GM13976 (cell line): ENCODE measurements around the gene SERAC1.

ENCODE experiments used
- DNase-seq: peaks from one replicate; pipeline ENCODE4 v3.0.0; 2012; ENCODE audit warnings: low spot score
- in situ Hi-C: fragments of 300-500 bp; cut with MboI; formaldehyde crosslinking; loops from one replicate; pipeline ENCODE4 v1.12.0; 2022; ENCODE audit warnings: low sequenced_read_pairs, mixed read lengths, inconsistent platforms; ENCODE audit not compliant: unreplicated experiment
- TF ChIP-seq, protein P1 (sequence below): IDR thresholded peaks from 2 replicates; pipeline ENCODE4 v1.5.1; 2012; ENCODE audit warnings: borderline replicate concordance, mild to moderate bottlenecking; ENCODE audit not compliant: insufficient read depth; ENCODE audit errors: extremely low read depth, missing control alignments, control extremely low read depth

SERAC1 gene

DNA sequence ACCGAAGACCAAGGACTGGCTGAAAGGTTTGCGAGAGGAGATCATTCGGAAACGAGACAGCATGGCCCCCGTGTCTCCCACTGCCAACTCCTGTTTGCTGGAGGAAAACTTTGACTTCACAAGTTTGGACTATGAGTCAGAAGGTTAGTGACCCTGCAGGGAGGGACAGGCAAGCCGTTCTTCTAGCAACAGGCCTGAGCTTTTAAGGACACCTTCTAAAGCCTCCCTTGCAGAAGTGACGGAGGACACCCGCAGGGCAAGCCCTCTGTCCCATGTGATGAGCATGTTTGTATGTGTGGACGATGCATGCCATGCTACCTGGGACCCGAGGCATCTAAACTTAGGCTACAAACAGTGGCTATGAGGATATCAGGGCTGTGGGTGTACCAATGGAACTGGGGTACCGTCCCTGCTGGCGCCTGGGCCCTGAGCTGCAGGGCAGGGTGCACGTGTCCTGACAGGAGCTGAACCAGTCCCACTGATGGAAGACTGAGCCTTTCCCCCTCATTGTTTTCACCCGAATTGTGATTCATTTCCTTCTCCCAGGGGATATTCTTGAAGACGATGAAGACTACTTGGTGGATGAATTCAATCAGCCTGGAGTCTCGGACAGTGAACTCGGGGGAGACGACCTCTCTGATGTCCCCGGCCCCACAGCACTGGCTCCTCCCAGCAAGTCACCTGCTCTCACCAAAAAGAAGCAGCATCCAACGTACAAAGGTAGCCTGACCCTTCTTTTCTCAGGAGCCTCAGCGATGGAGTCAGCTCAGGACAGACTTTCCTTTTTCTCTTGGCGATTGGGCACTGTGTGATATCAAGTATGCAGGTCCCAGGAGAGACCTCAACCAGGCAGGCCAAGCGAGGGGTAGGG, 84.4 kb downstream of the SERAC1 start:
- in situ Hi-C loops: no loop called here
- TF ChIP-seq, protein P1, sequence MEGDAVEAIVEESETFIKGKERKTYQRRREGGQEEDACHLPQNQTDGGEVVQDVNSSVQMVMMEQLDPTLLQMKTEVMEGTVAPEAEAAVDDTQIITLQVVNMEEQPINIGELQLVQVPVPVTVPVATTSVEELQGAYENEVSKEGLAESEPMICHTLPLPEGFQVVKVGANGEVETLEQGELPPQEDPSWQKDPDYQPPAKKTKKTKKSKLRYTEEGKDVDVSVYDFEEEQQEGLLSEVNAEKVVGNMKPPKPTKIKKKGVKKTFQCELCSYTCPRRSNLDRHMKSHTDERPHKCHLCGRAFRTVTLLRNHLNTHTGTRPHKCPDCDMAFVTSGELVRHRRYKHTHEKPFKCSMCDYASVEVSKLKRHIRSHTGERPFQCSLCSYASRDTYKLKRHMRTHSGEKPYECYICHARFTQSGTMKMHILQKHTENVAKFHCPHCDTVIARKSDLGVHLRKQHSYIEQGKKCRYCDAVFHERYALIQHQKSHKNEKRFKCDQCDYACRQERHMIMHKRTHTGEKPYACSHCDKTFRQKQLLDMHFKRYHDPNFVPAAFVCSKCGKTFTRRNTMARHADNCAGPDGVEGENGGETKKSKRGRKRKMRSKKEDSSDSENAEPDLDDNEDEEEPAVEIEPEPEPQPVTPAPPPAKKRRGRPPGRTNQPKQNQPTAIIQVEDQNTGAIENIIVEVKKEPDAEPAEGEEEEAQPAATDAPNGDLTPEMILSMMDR: no peak
- DNase-seq: peak; percentile 11

DNA sequence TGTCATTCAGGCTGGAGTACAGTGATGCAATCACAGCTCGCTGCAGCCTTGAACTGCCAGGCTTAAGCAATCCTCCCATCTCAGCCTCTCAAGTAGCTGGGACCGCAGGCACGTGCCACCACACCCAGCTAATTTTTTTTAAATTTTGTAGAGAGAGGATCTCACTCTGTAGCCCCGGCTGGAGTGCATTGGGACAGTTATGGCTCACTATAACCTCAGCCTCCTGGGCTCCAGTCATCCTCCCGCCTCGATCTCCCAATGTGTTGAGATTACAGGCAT, 86.5 kb downstream of the SERAC1 start:
- TF ChIP-seq, protein P1: no peak
- no peak for DNase-seq
- in situ Hi-C loops: no loop called here

DNA sequence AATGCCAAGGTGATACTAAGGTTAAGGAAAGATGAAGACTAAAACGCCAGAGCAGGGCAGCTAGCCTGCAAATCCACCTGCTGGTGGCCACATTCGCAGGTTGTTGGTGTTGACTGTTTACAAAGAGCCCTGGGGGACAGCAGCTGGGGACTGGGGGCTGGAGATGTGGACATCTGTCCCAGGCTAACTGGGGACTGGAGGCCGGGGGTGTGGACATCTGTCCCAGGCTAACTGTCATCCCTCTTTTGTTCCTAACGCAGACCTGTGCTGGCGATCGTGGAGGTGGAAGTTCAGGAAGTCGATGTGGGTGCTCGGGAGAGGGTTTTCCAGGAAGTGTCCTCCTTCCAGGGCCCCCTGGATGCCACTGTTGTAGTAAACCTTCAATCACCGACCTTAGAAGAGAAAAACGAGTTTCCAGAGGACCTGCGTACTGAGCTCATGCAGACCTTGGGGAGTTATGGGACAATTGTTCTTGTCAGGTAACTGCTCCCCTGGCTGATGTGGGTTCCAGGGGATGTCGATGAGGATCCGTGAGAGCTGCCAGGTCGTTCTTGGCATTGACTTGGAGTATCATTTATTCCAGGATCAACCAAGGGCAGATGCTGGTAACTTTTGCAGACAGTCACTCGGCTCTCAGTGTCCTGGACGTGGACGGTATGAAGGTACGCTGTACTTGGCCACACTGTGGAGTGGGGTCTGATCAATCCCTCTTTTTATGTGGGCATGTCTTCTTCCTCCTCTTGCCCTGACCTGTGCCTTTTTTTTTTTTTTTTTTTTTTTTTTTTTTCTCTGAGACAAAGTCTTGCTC, 87.0 kb downstream of the SERAC1 start:
- in situ Hi-C loops: no loop called here
- TF ChIP-seq, protein P1: no peak
- DNase-seq: peak; percentile 5

DNA sequence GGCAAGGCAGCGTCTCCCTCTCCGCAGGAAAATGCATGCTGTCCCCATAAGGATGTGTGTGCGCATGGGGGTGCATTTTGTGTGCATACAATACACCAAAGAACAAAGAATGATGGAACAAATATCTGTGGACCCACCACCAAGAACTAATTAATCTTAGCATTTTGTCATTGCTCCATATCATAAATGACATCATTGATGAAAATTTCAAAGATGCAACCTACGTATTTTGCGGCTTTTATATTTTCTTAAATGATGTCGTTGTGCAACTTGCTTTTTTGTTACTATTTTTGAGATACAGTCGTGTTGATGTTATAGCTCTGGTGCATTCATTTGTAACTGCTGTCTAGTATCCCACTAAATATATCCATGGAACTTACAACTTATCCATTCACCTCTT, 89.7 kb downstream of the SERAC1 start:
- TF ChIP-seq, protein P1: no peak
- DNase-seq: no peak
- in situ Hi-C loops: no loop called here

DNA sequence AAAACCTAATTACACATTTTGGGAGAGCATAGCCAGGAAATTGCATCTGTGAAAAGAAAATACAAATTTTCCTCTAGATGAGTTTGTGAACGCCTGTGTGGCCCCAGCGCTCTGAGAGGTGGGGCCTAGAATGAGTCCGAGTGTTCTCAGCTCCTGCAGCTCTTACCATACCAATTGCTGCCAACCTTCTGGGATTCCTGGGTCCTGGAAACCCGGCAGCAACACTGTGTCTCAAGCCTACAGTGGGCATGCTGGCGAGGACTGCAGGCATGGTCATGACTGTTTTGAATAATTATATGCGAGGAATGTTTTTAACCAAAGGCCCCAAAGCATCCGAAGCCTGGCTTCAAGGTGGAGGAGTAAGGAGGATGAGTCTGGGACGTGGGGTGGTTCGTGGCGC, 90.4 kb downstream of the SERAC1 start:
- DNase-seq: no peak
- in situ Hi-C loops: no loop called here
- TF ChIP-seq, protein P1: no peak

DNA sequence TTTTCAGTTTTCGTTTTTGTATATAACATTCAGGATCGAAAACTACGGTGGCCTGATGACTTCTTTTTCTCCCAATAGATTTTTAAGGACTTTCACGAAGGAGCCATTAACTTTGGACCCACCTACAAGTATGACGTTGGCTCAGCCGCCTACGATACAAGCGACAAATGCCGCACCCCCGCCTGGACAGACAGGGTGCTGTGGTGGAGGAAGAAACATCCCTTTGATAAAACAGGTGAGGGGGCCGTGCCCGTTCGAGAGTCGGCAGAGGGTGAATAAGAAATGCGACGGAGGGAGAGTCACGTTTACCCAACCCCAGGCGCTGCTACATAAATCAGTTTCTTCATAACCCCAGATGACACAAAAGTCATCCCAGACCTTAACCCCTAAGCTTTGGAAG, 91.5 kb downstream of the SERAC1 start:
- DNase-seq: no peak
- in situ Hi-C loops: no loop called here
- TF ChIP-seq, protein P1: no peak

DNA sequence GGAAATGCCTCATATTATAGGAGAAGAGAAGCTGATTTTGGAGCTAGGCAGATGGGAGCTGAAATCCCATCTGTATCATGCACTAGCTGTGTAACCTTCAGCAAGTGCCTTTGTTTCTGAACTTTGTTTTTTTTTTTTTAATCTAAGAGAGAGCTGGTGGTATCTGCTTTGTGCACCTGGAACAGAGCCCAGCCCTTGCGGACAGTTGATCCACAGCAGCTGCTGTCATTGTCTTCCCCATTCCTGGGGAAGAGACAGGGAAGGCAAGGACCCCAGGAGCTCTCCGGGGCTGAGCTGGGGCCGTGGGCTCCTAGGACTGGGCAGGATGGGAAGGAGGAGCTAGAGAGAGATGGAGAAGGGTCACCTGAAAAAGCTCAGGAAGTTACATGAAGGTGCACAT, 94.3 kb downstream of the SERAC1 start:
- DNase-seq: no peak
- TF ChIP-seq, protein P1: no peak
- in situ Hi-C loops: no loop called here
